Measurements from ENCODE around the gene CHD9NB.

Gene CHD9NB

DNA sequence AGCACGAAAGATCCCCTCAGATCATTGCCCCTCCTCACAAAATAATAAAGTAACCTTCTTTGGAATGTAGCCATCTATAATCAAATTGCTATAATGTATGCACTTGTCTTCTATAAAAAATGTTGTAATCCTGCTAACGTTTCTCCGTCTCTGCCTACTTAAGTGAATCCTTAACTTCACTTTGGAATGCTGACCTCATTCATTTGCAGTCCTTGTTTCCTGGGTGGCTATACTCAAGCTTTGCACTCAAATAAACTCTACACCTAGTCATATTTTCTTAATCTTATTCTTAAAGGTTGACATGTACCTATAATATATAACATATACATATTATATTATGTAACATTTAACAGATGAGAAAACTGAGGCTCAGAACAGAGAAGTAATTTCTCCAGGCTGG is 22.7 kb downstream of the CHD9NB start:
- no peak for DNase-seq (ENCODE audit: low read depth)

DNA sequence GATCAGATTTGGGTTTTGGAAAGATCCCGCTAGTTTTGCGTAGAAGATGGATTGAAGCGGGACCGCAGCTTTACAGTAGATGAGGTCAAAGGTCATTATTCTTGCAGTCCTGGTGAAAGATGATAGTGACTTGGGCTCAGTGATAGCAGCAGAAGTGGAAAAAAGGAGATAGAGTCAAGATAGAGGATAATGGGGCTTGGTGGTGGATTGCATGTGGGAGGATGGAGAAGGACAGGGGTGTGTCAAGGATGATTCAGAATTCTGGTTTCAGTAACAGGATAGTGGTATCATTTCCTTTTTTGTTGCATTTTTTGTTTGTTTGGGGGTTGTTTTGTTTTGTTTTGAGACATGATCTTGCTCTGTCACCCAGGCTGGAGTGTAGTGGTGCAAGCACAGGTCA is 28.7 kb downstream of the CHD9NB start:
- no peak for DNase-seq (ENCODE audit: low read depth)

DNA sequence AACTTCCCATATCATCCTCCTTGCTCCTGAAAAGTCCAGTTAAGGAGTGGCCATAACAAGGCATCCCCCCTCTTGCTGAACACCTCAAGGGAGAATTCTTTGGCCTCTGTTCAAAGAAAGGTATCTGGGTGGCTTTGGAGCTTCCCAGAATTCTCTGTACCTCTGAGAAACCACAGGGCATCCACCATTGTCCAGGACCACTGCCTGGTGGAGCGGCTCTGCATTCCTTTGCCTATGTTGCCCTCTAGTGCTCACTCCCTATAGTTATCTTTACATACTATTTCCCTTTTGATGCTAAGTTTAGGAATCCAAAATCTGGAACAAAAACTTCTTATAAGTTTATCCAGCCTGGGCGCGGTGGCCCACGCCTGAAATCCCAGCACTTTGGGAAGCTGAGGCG is 30.3 kb downstream of the CHD9NB start:
- no peak for DNase-seq (ENCODE audit: low read depth)

DNA sequence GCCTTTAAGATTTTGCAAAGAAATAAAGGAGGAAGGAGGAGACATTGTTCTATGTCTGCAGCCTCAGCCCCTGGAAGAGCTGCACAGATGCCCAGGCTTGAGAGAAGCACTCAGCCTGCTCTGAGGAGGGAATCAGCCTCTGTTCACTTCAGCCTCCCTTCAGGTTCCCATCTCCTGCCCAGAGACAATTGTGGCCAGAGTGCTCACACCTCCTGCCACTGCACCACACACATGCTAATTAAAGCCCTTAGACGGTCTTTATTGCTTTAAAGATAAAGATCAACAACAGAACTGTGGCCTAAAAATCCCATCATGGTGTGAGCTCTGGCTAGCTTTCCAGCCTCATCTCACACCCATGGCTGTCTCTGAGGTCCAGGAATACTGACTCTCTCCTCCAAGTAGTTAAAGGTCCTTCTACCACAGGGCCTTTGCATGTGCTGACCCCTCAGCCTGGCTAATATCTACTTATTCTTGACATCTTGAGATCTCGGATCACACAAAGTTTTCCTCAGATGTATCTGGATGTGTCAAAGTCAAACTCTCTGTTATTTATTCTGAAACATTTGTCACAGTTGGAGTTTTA is 33.8 kb downstream of the CHD9NB start:
- no peak for DNase-seq (ENCODE audit: low read depth)

DNA sequence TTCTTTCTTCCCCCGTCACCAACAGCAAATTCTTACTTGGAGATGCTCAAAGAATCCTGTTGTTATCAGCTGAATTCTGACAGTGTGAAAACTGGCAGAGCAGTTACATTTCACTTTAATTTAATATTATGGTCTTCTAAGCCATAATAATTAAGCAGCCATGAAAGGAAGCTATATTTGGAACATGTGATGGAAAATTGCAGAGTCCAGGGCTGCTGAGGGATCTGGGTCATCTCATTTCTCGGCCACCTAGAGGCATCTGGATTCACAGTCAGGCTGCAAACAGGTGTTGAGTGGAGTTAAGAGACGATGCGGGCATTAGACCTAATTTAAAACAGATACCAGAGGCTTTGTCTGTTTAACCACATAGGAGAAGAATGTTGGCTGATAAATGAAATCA is 38.4 kb downstream of the CHD9NB start:
- DNase-seq (ENCODE audit: low read depth) = no peak

DNA sequence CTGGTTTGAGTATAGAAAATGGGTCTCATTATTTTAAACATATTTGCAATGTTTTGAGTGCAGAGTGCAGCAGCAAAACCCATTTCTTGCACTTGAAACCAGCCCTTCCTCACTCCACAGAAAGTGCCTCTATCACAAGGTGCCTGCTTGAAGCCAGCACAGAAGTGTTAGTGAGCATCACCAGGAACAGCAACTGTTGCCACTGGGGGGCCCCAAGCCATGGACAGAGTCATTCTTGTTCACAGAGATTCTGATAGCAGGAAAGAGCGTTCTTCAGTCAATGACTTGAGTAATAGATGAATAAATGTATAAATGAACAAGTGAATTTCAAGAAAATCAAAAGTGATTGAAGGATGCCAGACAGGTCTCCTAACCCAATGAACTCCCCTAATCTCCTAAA is 45.6 kb downstream of the CHD9NB start:
- DNase-seq (ENCODE audit: low read depth) = no peak

DNA sequence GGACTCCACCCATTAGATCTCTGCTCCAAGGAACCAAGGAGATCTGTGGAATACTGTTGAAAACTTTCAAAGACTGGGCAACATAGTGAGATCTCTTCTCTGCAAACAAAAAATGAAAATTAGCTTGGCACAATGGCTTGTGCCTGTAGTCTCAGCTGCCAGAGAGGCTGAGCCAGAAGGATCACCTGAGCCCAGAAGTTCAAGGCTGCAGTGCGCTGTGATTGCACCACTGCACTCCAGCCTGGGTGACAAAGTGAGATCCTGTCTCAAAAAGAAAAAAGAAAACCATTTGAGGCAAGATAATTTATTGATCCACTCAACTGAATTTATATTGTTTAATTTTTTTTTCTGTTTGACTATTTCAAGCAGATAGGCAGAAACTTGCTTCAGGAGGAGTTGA is 54.8 kb downstream of the CHD9NB start:
- no peak for DNase-seq (ENCODE audit: low read depth)

DNA sequence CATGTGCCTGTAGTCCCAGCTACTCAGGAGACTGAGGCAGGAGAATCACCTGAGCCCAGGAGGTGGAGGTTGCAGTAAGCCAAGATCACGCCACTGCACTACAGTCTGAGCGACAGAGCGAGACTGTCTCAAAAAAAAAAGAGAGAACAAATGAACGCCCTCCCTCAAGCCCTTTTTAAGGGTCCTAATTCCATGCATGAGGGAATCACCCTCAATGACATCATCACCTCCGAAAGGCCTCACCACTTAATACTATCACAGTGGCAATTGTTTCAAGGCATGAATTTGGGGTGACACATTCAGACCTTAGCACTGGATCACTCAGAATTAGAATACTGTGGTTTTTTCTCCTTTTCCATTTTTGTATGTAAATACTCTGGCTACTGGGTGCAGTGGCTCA is 57.8 kb downstream of the CHD9NB start:
- no peak for DNase-seq (ENCODE audit: low read depth)

DNA sequence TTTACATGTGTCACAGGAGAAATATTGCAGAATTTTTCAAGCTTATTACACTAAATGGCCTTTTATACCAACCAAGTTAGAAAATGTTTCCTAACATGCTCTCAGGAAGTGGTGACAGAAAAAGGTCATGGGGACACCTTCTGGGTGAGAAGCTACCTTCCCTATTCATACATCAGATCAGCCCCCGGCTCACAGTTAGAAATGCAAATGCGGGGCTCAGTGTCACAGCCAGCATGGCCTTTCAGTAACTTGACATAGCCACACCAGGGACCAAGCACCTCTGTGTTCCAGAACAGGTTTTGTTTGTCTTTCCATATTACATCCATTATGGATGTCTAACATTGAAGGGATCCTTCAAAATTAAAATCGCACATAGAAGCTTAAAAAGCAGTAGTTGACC is 59.5 kb downstream of the CHD9NB start:
- DNase-seq (ENCODE audit: low read depth) = no peak

DNA sequence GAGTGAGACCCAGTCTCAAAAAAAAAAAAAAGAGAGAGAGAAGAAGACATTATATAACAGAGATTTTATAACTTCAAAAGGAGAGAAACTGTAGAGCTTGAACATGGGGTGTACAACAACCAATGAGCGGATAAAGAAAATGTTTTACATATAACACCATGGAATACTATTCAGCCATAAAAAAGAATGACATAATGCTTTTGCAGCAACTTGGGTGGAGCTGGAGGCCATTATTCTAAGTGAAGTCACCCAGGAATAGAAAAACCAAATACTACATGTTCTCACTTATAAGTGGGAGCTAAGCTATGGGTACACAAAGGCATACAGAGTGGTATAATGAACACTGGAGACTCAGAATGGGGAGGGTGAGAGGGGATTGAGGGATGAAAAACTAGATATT is 61.1 kb downstream of the CHD9NB start:
- DNase-seq (ENCODE audit: low read depth) = no peak

Data from stimulated activated CD8-positive, alpha-beta memory T cell treated with anti-CD3 and anti-CD28 coated beads, Interleukin-12 subunit alpha, Interleukin-12 subunit beta, amount 100 ng/mL, for 1 hour (primary cell).